Activated CD4-positive, alpha-beta T cell treated with anti-CD3 and anti-CD28 coated beads for 1 hour (primary cell): ENCODE measurements around the gene CPNE7.

Experiments used
- DNase-seq: peaks from one replicate; pipeline ENCODE4 v3.0.0-alpha.2; 2020

Gene CPNE7

DNA sequence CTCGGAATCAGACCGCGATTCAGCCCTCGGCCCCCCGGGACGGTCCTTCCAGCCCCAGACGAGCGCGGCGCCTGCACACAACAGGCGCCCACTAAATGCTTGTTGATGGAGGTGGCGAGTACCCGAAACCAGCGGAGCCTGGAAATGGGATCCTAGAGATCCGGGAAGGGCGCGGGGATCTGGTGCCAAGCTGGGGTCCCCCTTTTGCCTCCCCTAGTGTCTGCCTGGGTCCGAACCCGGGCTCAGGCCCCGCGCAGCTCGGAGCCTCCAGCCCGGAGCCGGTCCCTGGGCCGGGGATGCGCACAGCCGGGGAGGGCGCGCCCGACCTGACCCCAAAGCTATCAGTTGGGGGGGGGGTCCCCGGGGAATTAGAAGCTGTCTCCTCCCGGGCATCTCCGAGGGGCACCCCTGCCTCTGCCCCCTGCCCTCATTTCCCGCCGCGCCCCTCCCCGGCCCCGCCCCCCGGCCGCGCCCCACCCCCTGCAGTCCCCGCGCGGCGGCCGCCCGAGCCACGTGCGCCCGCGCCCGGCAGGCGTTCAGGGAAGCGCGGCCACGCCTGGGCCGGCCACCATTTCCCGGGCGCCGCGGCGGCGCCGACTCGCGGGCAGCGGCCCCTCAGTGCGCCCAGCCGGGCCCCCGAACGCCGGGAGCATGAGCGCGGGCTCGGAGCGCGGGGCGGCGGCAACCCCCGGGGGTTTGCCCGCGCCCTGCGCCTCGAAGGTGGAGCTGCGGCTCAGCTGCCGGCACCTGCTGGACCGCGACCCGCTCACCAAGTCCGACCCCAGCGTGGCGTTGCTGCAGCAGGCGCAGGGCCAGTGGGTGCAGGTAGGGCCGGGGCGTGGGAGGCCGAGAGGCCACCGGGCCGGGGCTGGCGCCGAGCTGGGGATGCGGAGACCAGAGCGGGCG lies at the start of gene CPNE7:
Gene CPNE7, plus strand, starts transcription at position 512 of the 906 bp plus-strand sequence. Its CDS starts 140 bp downstream, at position 652.
- DNase-seq: no peak

DNA sequence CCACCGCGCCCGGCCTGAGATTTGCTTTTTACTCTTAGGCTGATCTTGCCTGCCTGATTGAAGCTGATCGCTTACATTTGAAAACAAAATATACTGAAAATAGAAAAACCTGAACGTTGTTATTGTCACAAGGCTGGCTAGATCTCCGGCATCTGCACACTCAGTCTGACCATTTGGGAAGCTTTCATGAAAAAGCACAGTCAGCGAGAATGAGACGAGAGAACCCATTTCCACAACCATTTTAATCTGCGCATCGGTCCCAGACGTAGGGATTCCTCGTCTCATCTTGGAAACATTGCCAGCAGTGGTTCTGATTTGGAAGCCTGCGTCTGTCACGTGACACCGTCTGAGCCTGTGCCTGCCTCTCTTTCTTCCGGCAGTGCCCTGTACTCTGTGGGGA lies 46.5 kb upstream of the CPNE7 start:
- DNase-seq: no peak

DNA sequence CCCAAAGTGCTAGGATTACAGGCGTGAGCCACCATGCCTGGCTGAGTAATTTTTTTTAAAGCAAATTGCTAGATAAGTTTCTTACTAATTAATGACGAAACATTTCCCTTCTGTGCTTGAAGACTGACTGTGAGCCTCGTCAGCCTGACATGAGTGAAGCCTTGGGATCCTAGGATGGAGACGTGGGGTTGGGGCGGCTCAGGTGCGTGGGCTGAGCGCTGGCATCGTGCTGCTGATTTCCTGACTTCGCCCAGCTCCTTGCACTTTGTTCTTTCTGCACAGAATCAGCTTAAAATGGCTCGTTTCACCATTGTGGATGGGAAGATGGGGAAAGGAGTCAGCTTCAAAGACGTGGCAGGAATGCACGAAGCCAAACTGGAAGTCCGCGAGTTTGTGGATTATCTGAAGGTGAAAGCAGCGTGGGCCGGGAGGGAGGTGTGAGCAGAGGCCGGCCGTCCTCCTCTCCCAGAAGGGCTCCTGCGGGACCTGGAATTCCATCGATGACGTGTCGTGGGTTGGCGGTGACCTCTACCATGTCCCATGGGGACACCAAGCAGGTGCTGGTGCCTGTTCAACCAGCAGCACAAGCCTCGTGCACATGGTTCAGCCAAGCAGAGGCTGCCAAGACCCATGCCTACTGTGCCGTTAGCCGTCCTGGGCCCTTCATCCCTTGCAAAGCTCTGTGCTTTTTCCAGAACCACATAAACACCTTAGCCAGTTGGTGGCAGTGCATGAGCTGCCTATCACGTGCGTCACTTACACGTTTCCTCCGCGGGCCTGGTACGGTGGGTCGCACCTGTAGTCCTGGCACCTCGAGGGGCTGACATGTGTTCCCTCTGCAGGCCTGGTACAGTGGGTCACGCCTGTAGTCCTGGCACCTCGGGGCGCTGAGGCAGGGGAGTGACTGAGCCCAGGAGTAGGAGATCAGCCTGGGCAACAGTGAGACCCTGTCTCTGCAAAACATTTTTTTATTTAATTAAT lies 44.9 kb upstream of the CPNE7 start:
- no peak for DNase-seq

DNA sequence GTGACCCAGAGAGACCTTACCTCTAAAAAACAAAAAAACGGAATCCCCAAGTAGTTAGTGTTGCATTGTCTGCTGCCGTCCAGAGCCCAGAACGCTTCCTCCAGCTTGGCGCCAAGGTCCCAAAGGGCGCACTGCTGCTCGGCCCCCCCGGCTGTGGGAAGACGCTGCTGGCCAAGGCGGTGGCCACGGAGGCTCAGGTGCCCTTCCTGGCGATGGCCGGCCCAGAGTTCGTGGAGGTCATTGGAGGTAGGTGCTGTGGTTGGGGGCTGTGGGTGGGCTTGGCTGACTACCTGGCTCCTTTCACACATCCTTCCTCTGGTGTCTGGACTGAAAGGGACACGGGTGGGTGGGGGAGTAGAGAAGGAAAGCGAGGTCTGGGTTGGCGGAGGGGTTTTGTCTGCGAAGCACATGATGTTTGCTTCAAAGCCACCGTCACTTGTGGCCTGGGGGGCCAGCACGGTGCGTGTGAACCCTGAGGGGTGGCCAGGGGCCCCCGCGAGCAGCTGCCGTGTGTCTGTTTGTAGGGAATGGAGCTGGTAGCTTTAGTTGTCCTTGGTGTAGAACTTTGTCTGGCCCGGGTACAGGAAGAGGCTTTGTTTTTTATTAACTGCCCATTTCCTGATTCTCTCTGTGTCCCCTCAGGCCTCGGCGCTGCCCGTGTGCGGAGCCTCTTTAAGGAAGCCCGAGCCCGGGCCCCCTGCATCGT lies 43.6 kb upstream of the CPNE7 start:
- DNase-seq: no peak

DNA sequence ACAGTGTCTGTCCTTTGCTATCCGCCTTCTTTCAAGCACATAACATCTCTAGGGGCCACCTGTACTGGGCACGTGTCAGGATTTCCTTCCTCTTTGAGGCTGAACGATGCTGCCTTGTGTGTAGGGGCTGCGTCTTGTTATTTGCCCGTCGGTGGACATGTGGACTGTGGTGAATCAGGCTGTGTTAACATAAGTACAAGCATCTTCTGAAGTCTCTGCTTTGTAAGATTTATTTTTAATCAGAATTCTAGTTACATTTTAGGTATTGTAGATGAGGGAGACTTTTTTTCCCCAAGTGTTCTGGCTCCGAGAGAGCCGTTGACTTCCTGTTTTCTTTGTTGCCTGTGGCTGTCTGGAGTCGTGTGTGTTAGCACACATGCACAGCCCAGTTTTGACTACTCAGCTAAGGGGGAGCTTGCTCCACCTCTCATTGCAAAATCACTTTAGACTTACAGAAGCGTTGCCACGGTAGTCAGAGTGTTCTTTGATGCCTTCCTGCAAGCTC lies 41.3 kb upstream of the CPNE7 start:
- DNase-seq: peak; percentile 19

DNA sequence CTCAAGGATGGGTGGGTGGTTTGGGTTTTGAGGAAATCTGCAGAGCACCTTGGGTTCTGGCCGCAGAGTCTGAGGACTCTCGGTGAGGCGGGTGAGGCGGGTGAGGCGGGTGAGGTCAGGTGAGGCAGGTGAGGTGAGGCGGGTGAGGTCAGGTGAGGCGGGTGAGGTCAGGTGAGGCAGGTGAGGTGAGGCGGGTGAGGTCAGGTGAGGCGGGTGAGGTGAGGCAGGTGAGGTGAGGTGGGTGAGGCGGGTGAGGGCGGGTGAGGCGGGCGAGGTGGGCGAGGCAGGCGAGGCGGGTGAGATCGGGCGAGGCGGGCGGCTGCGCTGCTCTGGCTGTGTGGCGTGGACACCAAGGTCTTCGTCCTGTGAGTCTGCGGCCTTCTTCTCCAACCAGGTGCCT lies 39.2 kb upstream of the CPNE7 start:
- DNase-seq: no peak

DNA sequence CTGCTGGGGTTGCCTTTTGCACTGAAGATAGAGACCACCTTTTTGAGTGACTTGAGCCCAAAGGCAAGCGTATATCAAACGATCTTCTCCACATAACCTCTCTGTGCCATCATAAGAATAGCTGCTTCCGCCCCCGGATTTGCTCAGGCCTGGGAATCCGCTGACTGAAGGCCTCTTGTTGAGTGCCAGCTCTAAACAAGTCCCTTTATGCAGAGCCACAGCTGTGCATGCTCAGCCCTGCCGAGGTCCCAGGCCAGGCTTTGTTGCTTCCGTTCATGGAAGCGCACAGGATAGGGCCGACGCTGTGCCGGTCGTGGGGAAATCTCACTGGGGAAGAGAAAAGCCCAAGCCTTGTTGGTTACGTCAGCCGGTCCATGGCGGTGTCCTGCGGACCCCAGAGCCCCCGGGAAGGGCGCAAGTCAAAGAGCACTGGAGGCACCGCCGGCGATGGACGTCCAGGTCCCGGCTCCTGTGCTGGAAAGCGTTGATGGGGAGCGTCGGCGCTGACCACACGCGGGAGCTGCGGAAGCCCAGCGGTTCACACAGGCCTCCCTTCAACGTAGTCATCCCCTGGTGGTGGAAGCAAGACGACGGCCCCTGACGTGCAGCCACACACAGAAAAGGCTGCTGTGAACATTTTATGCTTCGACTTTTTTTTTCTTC lies 38.5 kb upstream of the CPNE7 start:
- no peak for DNase-seq

DNA sequence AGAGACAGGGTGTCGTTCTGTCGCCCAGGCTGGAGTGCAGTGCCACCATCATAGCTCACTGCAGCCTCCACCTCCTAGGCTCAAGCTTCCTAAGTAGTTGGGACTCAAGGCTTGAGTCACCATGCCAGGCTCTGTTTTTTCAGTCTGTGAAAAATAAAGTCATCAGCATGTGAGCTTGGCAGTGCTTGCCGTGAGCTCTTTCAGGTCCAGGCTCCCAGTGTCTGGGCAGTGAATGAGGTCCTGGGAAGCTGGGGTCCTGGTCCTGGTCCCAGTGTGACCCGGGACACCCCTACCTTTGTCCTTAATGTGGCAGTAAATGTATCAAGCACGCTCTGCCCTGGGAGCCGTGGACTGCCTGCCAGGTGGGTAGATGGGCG lies 38.0 kb upstream of the CPNE7 start:
- no peak for DNase-seq

DNA sequence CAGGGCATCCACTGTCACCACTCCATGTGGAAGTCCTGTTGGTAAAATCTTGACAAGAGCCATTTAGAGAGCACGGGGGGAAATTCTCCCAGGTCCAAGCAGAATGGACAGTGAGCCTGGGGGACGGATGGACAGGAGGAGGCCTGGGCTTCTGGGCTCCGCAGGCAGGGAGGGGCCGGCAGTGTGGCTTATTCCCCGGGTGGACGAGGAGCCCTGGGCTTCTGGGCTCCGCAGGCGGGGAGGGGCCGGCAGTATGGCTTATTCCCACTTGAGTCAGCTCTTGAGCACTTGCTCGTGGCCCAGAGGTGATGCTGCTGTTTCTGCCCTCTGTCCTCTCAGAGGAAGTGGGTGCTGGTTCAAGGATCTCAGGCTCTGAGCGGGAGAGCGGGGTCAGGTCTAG lies 37.3 kb upstream of the CPNE7 start:
- DNase-seq: no peak

DNA sequence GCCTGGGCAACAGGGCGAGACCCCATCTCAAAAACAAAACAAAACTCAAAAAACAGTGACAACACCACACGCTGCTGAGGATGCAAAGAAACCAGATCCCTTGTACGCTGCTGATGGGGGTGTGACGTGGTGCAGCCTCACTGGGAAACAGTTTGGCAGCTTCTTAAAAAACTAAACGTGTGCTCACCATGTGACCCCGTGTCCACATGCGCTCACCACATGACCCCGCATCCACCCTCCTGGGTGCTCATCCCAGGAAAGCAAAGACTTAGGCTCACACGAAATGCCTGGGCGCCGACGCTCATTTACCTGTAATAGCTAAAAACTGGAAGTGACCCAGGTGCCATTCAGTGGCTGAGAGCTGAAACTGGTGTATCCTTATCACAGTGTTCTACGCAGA lies 35.0 kb upstream of the CPNE7 start:
- DNase-seq: no peak

DNA sequence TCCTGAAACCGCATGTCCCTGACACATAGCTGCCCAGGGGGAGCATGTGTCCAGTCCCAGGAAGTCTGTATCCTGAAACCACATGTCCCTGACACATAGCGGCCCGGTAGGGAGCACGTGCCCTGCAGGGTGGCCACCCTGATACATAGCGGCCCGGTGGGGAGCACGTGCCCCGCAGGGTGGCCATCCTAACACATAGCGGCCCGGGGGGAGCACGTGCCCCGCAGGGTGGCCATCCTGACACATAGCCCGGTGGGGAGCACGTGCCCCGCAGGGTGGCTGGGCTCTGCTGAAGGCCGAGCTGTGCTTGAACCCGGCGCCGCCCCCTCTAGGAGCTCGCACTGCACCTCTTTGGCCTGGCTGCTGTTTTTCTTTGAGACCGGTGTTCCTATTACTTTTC lies 33.8 kb upstream of the CPNE7 start:
- DNase-seq: no peak

DNA sequence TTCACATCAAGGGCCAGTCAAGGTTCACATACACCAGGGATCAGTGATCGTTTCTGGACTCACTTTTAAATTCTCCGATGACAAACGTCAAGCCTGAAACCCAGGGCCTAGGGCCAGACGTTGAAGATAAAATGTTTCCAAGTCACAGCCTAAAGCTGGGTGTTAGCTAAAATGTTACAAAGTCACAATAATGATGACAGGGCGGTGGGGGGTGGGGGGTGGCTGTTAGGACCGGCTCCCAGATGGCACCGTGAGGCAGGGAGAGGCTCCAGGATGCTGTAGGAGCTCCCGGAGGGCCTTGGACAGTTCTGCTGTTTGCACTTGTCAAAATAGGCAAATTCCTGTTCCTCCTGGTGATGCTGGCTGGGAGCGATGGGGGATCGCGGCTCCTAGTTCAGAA lies 31.4 kb upstream of the CPNE7 start:
- DNase-seq: no peak

DNA sequence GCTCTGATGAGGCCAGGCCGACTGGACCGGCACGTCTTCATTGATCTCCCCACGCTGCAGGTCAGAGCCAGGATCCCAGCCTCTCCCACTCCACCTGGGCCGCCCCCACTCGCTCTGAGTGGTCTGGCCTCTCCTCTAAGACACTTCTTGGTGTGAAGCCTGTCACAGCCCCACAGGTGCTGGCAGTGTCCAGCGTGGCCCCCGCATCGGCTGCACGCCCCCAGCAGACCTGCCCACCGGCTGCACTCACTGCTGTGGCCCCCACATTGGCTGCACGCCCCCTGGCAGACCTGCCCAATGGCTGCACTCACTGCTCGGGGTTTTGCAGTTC lies 30.9 kb upstream of the CPNE7 start:
- no peak for DNase-seq

DNA sequence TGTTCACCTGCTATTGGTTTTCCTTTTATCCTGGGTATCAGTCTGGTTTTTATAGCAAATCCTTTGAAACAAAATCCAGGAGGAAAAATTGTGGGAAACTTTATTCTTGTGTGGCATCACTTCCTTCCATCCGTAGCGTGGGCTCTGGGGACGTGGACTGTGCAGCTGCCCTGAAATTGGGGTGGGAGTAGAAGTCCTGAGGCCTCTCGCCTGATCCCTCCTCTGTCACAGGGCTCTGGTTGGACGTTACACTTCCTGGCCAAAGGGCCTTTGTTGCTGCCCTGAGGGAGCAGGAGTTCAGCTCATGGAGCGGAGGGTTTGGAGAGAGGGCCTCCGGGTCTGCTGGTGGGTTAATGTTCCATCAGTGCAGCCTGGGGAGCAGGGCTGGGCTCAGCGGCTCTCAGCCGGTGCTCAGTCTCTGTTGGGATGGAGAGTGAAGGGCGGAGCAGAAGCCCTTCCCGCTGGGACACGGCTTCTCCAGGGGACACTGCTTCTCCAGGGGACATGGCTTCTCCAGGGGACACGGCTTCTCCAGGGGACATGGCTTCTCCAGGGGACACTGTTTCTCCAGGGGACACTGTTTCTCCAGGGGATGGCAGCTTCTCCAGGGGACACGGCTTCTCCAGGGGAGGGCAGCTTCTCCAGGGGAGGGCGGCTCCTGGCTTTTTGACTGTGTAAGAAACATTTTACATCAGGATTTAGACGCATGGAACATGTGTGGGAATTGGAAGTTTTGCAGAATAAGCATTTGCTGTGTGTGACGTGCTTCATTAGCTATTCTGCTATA lies 30.3 kb upstream of the CPNE7 start:
- DNase-seq: no peak

DNA sequence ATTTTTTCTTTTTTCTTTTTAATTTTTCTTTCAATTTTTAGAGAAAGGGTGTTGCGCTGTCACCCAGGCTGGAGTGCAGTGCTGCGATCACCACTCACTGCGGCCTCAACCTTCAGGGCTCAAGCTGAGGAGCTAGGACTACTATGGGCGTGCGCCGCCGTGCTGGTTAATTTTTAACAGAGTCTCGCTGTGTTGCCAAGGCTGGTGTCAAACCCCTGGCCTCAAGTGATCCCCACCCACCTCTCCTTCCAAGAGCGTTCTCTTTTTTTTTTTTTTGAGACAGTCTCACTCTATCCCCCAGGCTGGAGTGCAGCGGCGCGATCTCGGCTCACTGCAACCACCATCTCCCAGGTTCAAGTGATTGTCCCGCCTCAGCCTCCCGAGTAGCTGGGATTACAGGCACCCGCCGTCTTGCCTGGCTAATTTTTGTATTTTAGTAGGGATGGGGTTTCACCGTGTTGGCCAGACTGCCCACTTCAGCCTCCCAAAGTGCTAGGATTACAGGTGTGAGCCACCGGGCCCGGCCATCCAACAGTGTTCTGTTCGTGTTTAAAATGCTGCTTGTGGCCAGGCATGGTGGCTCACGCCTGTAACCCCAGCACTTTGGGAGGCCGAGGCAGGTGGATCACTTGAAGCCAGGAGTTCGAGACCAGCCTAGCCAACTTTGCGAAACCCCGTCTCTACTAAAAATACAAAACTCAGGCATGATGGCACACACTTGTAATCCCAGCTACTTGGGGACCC lies 29.6 kb upstream of the CPNE7 start:
- DNase-seq: no peak

DNA sequence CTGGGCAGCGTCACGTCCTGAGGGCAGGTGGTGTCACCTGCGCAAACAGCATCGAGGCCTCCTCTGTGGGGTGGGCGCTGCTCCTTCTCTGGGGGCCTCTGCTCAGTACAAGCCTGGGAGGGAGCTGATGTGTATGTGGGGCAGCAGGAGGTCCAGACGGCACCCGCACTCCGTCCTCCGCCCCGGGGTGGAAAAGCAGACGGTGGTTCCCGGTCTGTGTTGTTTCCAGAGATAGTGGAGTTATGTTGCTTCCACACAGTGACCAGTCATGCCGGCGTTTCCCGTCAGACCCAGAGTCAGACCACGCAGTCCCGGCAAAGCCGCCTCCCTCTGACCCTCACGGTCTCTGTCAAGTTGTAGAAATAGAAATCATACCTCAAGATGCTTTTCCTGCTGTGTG lies 28.8 kb upstream of the CPNE7 start:
- DNase-seq: no peak

DNA sequence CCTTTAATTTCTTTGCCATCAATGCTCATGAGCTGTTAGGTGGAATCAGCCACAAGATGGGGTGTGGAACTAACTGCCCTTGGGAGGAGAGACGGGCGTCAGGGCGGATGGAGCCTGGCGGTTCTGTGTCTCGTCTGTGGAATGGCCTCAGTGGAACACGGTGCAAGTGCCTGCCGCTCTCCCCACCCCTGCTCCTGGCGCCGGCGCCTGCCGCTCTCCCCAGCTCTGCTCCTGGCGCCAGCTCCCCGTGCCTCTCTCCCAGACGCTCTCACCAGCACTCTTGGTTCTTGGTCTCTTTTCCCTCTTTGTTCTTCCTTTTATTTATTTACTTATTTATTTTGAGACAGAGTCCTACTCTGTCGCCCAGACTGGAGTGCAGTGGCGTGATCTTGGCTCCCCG lies 28.3 kb upstream of the CPNE7 start:
- no peak for DNase-seq

DNA sequence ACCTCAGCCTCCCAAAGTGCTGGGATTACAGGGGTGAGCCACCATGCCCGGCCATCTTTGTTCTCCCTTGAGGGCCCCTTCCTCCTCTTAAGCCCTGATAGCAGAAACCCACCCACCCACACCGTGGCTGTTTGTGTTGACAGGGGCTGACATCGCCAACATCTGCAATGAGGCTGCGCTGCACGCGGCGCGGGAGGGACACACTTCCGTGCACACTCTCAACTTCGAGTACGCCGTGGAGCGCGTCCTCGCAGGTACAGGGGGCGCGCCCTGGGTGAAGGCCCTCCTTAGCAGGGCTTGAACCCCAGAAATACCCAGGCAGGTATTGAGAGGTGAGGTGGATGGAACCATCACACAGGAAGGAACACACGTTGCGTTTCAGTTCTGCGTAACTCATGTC lies 27.7 kb upstream of the CPNE7 start:
- DNase-seq: no peak

DNA sequence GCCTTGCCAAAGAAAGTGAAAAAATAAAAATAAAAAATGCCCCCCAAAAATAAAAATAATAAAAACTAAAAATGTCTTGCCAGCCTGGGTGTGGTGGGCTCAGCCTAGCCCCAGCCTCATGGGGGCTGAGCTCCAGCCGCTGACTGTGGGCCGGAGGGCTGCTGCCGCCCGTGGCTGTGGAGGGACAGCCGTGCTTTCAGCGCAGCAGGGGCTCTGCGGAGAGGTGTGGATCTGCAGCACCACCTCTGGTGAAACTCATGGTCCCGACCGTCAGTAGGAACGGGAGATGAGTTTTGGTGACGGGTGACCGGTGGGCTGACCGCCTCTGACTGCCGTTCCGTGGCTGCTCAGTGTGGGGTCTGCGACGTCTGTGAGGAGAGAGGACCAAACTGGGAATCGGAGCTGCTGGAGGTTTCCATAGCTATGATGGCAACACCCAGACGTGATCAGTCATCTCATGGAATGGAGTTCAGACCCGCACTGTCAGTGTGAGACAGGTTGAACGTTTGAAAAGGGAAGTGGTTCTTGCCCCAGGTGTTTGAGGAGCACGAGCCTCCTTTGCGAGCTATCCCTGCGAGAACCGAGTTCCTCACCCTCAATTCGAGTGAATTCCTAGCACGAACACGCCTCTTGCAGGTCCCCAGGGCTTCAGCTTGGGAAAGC lies 27.1 kb upstream of the CPNE7 start:
- no peak for DNase-seq

DNA sequence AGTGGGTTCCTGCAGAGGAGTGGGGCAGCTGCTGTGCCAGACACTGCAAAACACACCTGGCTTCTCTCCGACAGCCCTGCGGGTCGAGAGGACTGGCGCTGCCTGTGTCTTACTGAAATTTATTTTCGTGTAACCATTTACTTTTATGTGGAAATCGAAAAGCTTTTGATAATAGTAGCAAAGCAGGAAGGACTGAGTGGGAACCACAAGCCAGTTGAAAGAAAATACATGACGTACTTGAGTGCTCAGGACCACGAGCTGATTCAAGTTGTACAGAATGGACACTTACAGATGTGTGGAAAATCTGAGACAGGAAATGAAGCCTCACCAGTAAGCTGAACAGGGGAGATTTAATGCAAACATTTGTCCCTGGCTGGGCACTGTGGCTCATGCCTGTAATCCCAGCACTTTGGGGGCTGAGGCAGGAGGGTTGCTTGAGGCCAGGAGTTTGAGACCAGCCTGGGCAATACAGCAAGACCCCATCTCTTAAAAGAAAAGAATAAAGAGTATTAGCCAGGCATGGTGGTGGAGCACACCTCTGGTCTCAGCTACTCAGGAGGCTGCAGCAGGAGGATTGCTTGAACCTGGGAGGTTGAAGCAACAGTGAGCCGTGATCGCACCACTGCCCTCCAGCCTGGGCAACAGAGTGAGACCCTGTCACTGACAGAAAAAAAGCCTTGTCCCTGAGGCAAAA lies 26.4 kb upstream of the CPNE7 start:
- DNase-seq: no peak
